Measurements from ENCODE around the gene TDRKH. TPM values are rescaled to one million over a fixed set of nuclear protein-coding genes. Genes with fewer than 3 reads are reported as not detected.

TDRKH gene
- total and polyA plus RNA-seq, 2 experiments from 2014 or later: 10.2 to 25.6 TPM

- Histone ChIP-seq H3K27me3 (ENCODE audit: insufficient read depth) (no peaks in the 10 kb centered on the region), H3K79me2 (replicated peaks; ENCODE audit: insufficient read depth) (0 out of 2 replicates have a peak, but pooled peaks cover 3% of the 10 kb centered on the region), H3K36me3 (ENCODE audit: insufficient read depth) (no peaks in the 10 kb centered on the region), H4K20me1 (replicated peaks; ENCODE audit: insufficient read depth) (no peaks in the 10 kb centered on the region), H3K9me2 (ENCODE audit: insufficient read depth) (no peaks in the 10 kb centered on the region), H3K4me2 (no peak overlapping the region), H3F3A (replicated peaks; ENCODE audit: low read depth) (no peaks in the 10 kb centered on the region), H2AFZ (no peak overlapping the region), H3K4me3 (no peak overlapping the region), H3K4me1 (ENCODE audit: insufficient read depth) (peaks cover 1% of the 10 kb centered on the region; the same call in 1 of the 2 replicates), H3K27ac (ENCODE audit: low read depth) (no peak overlapping the region)
- no peak for DNase-seq (ENCODE audit: low spot score)
- ATAC-seq: no peak
- Mint-ChIP-seq H3K4me1 (peaks cover 1% of the 10 kb centered on the region; the same call in 2 of the 3 replicates), H3K36me3 (ENCODE audit: low read depth) (peaks cover 12% of the 10 kb centered on the region), H3K27ac (no peak overlapping the region), H3K4me3 (no peak overlapping the region), H3K27me3 (ENCODE audit: insufficient read depth, low read depth, poor library complexity) (no peaks in the 10 kb centered on the region), H3K9me3 (no peaks in the 10 kb centered on the region)
- TF ChIP-seq CTCF (conservative IDR thresholded peaks at IDR 0.05; ENCODE audit: low read depth in 2 of 2) (no peak), ZNF331 (CRISPR knock-in tag; IDR thresholded peaks at IDR 0.05; ENCODE audit: low read depth) (no peak), NANOG (IDR thresholded peaks at IDR 0.05; ENCODE audit: borderline replicate concordance) (no peak), POLR2AphosphoS5 (IDR thresholded peaks at IDR 0.05; ENCODE audit: low read depth) (no peak), STAT1 (IDR thresholded peaks at IDR 0.05; ENCODE audit: unreplicated experiment) (no peak), CREB1 (CRISPR knock-in tag; IDR thresholded peaks at IDR 0.05; ENCODE audit: low read depth) (no peak), ETS1 (IDR thresholded peaks at IDR 0.05) (no peak), JUNB (IDR thresholded peaks at IDR 0.05; ENCODE audit: unreplicated experiment) (no peak), EZH2phosphoT487 (IDR thresholded peaks at IDR 0.05; ENCODE audit: unreplicated experiment) (no peak), ZNF114 (CRISPR knock-in tag; IDR thresholded peaks at IDR 0.05) (no peak), ZNF462 (CRISPR knock-in tag; IDR thresholded peaks at IDR 0.05) (no peak), EZH2 (IDR thresholded peaks at IDR 0.05; ENCODE audit: low read depth, unreplicated experiment) (no peak), REST (IDR thresholded peaks at IDR 0.05; ENCODE audit: unreplicated experiment) (no peak)
Observed at GRCh38 chr1:151783796-151784195, 6.5 kb downstream of the TDRKH start.

All from GM23338 (cell line).